Stromal cell of bone marrow (primary cell): ENCODE results near the gene BANP.
"Not testable (repeated sequence)": the region's sequence is repeated elsewhere in the genome, so short reads cannot be mapped to it uniquely, and the experiment has no call there.

Source experiments
- DNase-seq: peaks from one replicate; pipeline ENCODE4 v3.0.0-alpha.2; 2012; ENCODE audit warnings: low read depth

BANP gene

GRCh38 chr16:88104363-88104762, 153.1 kb downstream of the BANP start:
- not testable (repeated sequence) for DNase-seq

GRCh38 chr16:88105574-88106140, 154.4 kb downstream of the BANP start:
- DNase-seq: not testable (repeated sequence)

GRCh38 chr16:88106566-88106965, 155.3 kb downstream of the BANP start:
- DNase-seq: not testable (repeated sequence)

GRCh38 chr16:88108762-88109161, 157.5 kb downstream of the BANP start:
- DNase-seq: no peak

- not testable (repeated sequence) for DNase-seq
Observed at GRCh38 chr16:88109726-88110621, 158.7 kb downstream of the BANP start.

GRCh38 chr16:88110875-88111494, 159.8 kb downstream of the BANP start:
- not testable (repeated sequence) for DNase-seq

- not testable (repeated sequence) for DNase-seq
Observed at GRCh38 chr16:88111976-88112375, 160.7 kb downstream of the BANP start.

- no peak for DNase-seq
Observed at GRCh38 chr16:88113545-88114045, 162.4 kb downstream of the BANP start.

- not testable (repeated sequence) for DNase-seq
Observed at GRCh38 chr16:88114541-88115228, 163.5 kb downstream of the BANP start.

- no peak for DNase-seq
Observed at GRCh38 chr16:88116121-88116520, 164.9 kb downstream of the BANP start.

- DNase-seq: no peak
Observed at GRCh38 chr16:88117476-88117868, 166.2 kb downstream of the BANP start.

GRCh38 chr16:88118376-88118775, 167.1 kb downstream of the BANP start:
- no peak for DNase-seq

GRCh38 chr16:88118852-88119741, 167.9 kb downstream of the BANP start:
- DNase-seq: peak; percentile 80

GRCh38 chr16:88119881-88120751, 168.9 kb downstream of the BANP start:
- not testable (repeated sequence) for DNase-seq

- DNase-seq: no peak
Observed at GRCh38 chr16:88120812-88121211, 169.6 kb downstream of the BANP start.

- DNase-seq: not testable (repeated sequence)
Observed at GRCh38 chr16:88121391-88121790, 170.2 kb downstream of the BANP start.

- DNase-seq: no peak
Observed at GRCh38 chr16:88121886-88122580, 170.8 kb downstream of the BANP start.
